AG08396 (cell line): Measurements from ENCODE around the gene EVL.

Source experiments
- DNase-seq: peaks from one replicate; pipeline ENCODE4 v3.0.0; 2012; ENCODE audit warnings: low spot score, mixed read lengths

The EVL gene

GRCh38 chr14:100066962-100067361 lies 1.7 kb downstream of the EVL start:
- DNase-seq, result no peak

- no peak for DNase-seq
Measured at GRCh38 chr14:100067481-100067880, 2.3 kb downstream of the EVL start.

GRCh38 chr14:100067971-100068959 lies 3.0 kb downstream of the EVL start:
- DNase-seq, result no peak

- DNase-seq, result no peak
Measured at GRCh38 chr14:100069161-100069800, 4.1 kb downstream of the EVL start.

- DNase-seq, result no peak
Measured at GRCh38 chr14:100070310-100070709, 5.1 kb downstream of the EVL start.

GRCh38 chr14:100071545-100071944 lies 6.3 kb downstream of the EVL start:
- no peak for DNase-seq

- DNase-seq, result no peak
Measured at GRCh38 chr14:100072783-100073346, 7.6 kb downstream of the EVL start.

- DNase-seq, result no peak
Measured at GRCh38 chr14:100073576-100074430, 8.6 kb downstream of the EVL start.

- no peak for DNase-seq
Measured at GRCh38 chr14:100074431-100075100, 9.3 kb downstream of the EVL start.

GRCh38 chr14:100075681-100076080 lies 10.5 kb downstream of the EVL start:
- no peak for DNase-seq

- DNase-seq, result peak; percentile 16
Measured at GRCh38 chr14:100076133-100076532, 10.9 kb downstream of the EVL start.

- DNase-seq, result peak; percentile 29
Measured at GRCh38 chr14:100076606-100077005, 11.4 kb downstream of the EVL start.

GRCh38 chr14:100077441-100077840 lies 12.2 kb downstream of the EVL start:
- DNase-seq, result no peak

GRCh38 chr14:100078216-100078803 lies 13.1 kb downstream of the EVL start:
- no peak for DNase-seq

GRCh38 chr14:100078997-100079725 lies 13.9 kb downstream of the EVL start:
- DNase-seq, result no peak

GRCh38 chr14:100079726-100080005 lies 14.4 kb downstream of the EVL start:
- no peak for DNase-seq

GRCh38 chr14:100080206-100080605 lies 15.0 kb downstream of the EVL start:
- no peak for DNase-seq

- DNase-seq, result no peak
Measured at GRCh38 chr14:100081997-100082625, 16.9 kb downstream of the EVL start.

- DNase-seq, result no peak
Measured at GRCh38 chr14:100082723-100083122, 17.5 kb downstream of the EVL start.

GRCh38 chr14:100083706-100084105 lies 18.5 kb downstream of the EVL start:
- DNase-seq, result no peak
